ENCODE data around the gene PRTN3. TPM values are rescaled to one million over a fixed set of nuclear protein-coding genes. Genes with fewer than 3 reads are reported as not detected.

Gene PRTN3
- total RNA-seq, 1 experiment from 2014 or later = not detected

DNA sequence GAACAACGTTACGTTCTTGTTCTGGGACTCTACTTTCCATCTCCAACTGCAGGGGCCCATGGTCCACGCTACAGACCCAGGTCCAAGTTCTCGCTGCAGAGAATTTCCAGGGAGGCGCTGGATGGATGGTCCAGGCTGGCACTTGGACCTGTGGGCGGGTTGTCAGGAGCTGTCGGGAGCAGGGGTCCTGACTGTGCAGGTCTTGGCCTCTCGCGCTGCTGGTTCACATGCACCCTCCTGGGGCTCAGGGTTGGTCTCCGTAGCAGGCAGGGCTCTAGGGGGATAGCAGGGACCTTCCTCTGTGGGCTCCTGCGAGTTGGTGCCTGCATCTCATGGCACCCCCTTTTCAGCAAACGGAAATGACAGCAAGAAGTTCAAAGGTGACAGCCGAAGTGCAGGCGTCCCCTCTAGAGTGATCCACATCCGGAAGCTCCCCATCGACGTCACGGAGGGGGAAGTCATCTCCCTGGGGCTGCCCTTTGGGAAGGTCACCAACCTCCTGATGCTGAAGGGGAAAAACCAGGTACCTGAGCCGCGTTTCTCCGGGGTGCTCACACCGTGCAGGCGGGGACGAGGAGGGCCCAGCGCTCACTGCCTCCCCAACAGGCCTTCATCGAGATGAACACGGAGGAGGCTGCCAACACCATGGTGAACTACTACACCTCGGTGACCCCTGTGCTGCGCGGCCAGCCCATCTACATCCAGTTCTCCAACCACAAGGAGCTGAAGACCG is 36.9 kb upstream of the PRTN3 start:
- peaks cover 76% of the 10 kb centered on the region for H3K36me3 Mint-ChIP-seq (ENCODE audit: insufficient read depth, unreplicated experiment)
- H3K9me3 Mint-ChIP-seq (ENCODE audit: low read depth, unreplicated experiment) = no peaks in the 10 kb centered on the region
- intact Hi-C loops (cut with micrococcal nuclease; ENCODE audit: unreplicated experiment) = no loop called here
- BruUV-seq (replicated peaks) = no TSS peak
- TF ChIP-seq CTCF (IDR thresholded peaks at IDR 0.05; ENCODE audit: unreplicated experiment) = no peak
- DNase-seq = no peak
- H3K4me1 Mint-ChIP-seq (ENCODE audit: low read depth, unreplicated experiment) = peaks cover 10% of the 10 kb centered on the region
- no peak overlapping the region for H3K4me3 Mint-ChIP-seq (ENCODE audit: low read depth, unreplicated experiment)
- no peak overlapping the region for H3K27ac Mint-ChIP-seq (ENCODE audit: unreplicated experiment)
- no peaks in the 10 kb centered on the region for H3K27me3 Mint-ChIP-seq (ENCODE audit: unreplicated experiment)
- CTCF ChIA-PET = no interaction called here

- CTCF ChIA-PET = no interaction called here
- H3K27ac Mint-ChIP-seq (ENCODE audit: unreplicated experiment) = no peak overlapping the region
- no TSS peak for BruUV-seq (replicated peaks)
- DNase-seq = no peak
- H3K36me3 Mint-ChIP-seq (ENCODE audit: insufficient read depth, unreplicated experiment) = peaks cover 73% of the 10 kb centered on the region
- intact Hi-C loops (cut with micrococcal nuclease; ENCODE audit: unreplicated experiment) = no loop called here
- H3K4me3 Mint-ChIP-seq (ENCODE audit: low read depth, unreplicated experiment) = no peak overlapping the region
- no peak for TF ChIP-seq CTCF (IDR thresholded peaks at IDR 0.05; ENCODE audit: unreplicated experiment)
- H3K4me1 Mint-ChIP-seq (ENCODE audit: low read depth, unreplicated experiment) = peaks cover 10% of the 10 kb centered on the region
- H3K27me3 Mint-ChIP-seq (ENCODE audit: unreplicated experiment) = no peaks in the 10 kb centered on the region
- H3K9me3 Mint-ChIP-seq (ENCODE audit: low read depth, unreplicated experiment) = no peaks in the 10 kb centered on the region
These were observed 36.2 kb upstream of the PRTN3 start for GRCh38 chr19:804419-805165.

DNA sequence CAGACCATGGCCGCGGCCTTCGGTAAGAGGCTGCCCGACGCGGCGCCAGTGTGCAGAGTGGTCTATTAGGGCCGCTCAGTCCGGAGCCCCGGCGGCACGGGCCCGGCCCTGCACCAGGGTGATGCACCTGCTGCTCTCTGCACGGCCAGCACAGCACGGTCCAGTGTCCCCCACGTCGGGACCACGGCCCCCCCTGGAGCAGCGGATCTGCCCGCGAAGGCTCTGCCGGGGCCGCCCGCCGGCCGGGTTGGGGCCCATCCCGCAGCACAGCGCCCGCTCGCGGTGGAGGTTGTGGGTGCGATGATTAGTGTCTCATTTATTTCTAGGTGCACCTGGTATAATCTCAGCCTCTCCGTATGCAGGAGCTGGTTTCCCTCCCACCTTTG is 35.6 kb upstream of the PRTN3 start:
- no peak overlapping the region for H3K4me3 Mint-ChIP-seq (ENCODE audit: low read depth, unreplicated experiment)
- H3K27ac Mint-ChIP-seq (ENCODE audit: unreplicated experiment) = no peak overlapping the region
- no peak for TF ChIP-seq CTCF (IDR thresholded peaks at IDR 0.05; ENCODE audit: unreplicated experiment)
- H3K9me3 Mint-ChIP-seq (ENCODE audit: low read depth, unreplicated experiment) = no peaks in the 10 kb centered on the region
- no peak for DNase-seq
- no TSS peak for BruUV-seq (replicated peaks)
- H3K36me3 Mint-ChIP-seq (ENCODE audit: insufficient read depth, unreplicated experiment) = peaks cover 72% of the 10 kb centered on the region
- no peaks in the 10 kb centered on the region for H3K27me3 Mint-ChIP-seq (ENCODE audit: unreplicated experiment)
- intact Hi-C loops (cut with micrococcal nuclease; ENCODE audit: unreplicated experiment) = no loop called here
- CTCF ChIA-PET = no interaction called here
- H3K4me1 Mint-ChIP-seq (ENCODE audit: low read depth, unreplicated experiment) = peaks cover 5% of the 10 kb centered on the region

- H3K4me3 Mint-ChIP-seq (ENCODE audit: low read depth, unreplicated experiment) = no peak overlapping the region
- no peaks in the 10 kb centered on the region for H3K9me3 Mint-ChIP-seq (ENCODE audit: low read depth, unreplicated experiment)
- no peak overlapping the region for H3K27ac Mint-ChIP-seq (ENCODE audit: unreplicated experiment)
- H3K36me3 Mint-ChIP-seq (ENCODE audit: insufficient read depth, unreplicated experiment) = peaks cover 72% of the 10 kb centered on the region
- intact Hi-C loops (cut with micrococcal nuclease; ENCODE audit: unreplicated experiment) = no loop called here
- no peaks in the 10 kb centered on the region for H3K27me3 Mint-ChIP-seq (ENCODE audit: unreplicated experiment)
- DNase-seq = no peak
- H3K4me1 Mint-ChIP-seq (ENCODE audit: low read depth, unreplicated experiment) = no peaks in the 10 kb centered on the region
- CTCF ChIA-PET = no interaction called here
- no TSS peak for BruUV-seq (replicated peaks)
- TF ChIP-seq CTCF (IDR thresholded peaks at IDR 0.05; ENCODE audit: unreplicated experiment) = no peak
These were observed 34.9 kb upstream of the PRTN3 start for GRCh38 chr19:805600-806550.

Data from Calu3 (cell line).